Sciatic nerve (tissue), 2 donors: ENCODE results near the gene BRMS1L. TPM values are rescaled to one million over a fixed set of nuclear protein-coding genes. Genes with fewer than 3 reads are reported as not detected.
"Not testable (repeated sequence)": the region's sequence is repeated elsewhere in the genome, so short reads cannot be mapped to it uniquely, and the experiment has no call there.

Source experiments
- ATAC-seq: fragments of 200-7000 bp; cut with Tn5 transposase; one replicate; pipeline ENCODE4 v1.9.1; 2020; ENCODE audit warnings: mild to moderate bottlenecking, moderate library complexity
- DNase-seq: peaks from one replicate; pipeline ENCODE4 v3.0.0-alpha.2; 2020; ENCODE audit warnings: low spot score
- intact Hi-C: fragments of 100-400 bp; cut with DNase I; formaldehyde crosslinking; loops from one replicate; pipeline ENCODE4 v1.14.2; 2022
- total RNA-seq: library from RNA; stranded (reverse); fragmentation: NEBNext Ultra II Directional; extraction: Animal tissue kit (Norgen Biotek cat#: 25700); gene quantifications from one replicate; pipeline ENCODE4 v1.2.1, GENCODE V29; 2021
- donor health status: DM: no; HTN: no; CAD: no.
- donor health status: DM: no; HTN: no; CAD: no.

Gene BRMS1L
- total RNA-seq, 1 donor from 2014 or later = 12.1 TPM

DNA sequence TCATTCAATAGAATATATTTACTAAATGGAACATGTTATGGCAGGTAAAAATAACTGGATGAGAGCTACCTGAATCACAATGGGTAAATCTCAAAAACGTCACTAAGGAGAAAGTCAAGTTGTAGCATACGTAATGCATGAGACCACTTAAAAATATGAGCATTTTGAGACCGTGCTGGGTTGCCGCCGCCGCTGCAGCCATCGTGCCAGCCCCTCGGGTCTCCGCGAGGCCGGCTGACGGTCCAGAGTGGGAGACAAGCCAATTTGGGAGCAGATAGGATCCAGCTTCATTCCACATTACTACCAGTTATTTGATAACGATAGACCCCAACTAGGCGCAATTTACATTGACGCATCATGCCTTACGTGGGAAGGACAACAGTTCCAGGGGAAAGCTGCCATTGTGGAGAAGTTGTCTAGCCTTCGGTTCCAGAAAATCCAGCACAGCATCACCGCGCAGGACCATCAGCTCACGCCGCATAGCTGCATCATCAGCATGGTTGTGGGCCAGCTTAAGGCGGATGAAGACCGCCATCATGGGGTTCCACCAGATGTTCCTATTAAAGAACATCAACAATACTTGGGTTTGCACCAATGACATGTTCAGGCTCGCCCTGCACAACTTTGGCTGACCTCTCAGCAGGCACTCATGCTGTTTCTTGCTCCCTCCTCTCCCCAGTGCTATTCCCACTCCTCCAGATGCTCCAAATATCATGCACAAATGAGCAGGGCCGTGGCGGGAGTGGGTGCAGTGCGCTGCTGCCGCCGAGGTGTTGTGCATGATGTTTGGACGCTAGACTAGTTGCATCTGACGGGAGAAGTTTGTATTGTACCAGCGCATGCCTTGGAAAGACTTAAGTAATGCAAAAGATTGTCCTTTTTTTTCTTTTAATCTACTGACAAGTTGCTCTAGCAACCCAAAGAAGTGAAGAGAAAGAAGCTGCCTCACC is 6.3 kb upstream of the BRMS1L start:
- intact Hi-C loops = no loop called here
- ATAC-seq = no peak
- DNase-seq = no peak

DNA sequence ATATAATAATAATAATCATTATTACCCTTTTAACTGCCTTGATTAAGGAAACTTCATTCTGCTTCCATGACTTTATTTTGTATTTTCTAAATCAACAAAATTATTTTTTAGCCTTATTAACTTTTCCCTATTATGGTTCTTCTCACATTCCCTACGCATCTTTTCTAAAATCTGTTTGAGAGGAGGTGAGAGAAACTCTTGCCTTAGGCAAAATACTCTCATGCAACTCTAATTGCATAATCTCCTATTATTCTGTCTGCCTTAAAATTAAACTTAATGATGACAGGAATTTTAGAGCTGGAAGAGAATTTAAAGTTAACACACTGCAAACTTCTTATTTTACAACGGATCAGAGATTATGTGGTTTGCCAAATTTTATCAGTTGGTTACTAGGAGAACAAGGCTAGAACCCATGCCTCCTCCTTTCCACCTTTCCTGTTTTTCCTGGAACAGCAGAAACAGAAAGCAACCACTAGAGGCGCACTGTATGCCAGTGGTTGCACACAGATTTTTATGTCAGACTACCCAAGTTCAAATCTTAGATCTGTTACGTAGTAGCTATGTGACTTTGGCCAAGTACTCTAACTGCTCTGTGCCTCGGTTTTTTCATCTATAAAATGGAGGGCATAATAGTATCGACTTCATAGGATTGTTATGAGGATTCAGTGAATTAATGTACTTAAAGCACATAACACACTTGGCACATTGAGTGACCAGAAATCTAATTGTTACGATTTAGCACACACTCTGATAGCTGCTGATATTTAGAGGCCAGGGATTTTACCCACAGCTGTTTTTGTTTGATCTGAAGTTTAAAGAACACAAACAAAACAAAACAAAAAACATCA is 4.3 kb upstream of the BRMS1L start:
- intact Hi-C loops = no loop called here
- DNase-seq (no peak), ATAC-seq (no peak)

DNA sequence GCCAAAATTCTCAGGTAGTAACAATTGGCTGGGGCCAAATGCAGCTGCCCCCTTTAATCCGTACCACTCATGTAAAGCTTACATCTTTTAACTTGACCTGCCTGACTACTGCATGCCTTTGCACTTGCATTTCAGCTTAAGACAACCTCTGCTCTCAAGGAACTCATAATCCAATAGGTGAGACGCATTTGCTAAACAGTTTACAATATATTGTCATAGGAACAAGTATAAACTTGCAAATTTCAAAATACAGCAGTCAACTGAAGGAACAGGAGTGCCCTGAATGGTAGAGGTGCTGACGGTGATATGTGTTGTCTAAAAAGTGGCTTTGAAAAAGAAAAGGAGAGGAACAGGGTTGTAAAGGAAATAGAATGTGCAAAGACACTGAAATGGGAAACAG is 3.6 kb upstream of the BRMS1L start:
- intact Hi-C loops = no loop called here
- ATAC-seq = no peak
- DNase-seq = no peak

DNA sequence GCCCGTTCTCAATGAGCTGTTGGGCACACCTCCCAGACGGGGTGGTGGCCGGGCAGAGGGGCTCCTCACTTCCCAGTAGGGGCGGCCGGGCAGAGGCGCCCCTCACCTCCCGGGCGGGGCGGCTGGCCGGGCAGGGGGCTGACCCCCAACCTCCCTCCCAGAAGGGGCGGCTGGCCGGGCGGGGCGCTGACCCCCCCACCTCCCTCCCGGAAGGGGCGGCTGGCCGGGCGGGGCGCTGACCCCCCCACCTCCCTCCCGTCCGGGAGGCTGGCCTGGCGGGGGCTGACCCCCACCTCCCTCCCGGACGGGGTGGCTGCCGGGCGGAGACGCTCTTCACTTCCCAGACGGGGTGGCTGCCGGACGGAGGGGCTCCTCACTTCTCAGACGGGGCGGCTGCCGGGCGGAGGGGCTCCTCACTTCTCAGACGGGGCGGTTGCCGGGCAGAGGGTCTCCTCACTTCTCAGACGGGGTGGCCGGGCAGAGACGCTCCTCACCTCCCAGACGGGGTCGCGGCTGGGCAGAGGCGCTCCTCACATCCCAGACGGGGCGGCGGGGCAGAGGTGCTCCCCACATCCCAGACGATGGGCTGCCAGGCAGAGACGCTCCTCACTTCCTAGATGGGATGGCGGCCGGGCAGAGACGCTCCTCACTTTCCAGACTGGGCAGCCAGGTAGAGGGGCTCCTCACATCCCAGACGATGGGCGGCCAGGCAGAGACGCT is 1.5 kb upstream of the BRMS1L start:
- intact Hi-C loops, DNase-seq, ATAC-seq: not testable (repeated sequence)

DNA sequence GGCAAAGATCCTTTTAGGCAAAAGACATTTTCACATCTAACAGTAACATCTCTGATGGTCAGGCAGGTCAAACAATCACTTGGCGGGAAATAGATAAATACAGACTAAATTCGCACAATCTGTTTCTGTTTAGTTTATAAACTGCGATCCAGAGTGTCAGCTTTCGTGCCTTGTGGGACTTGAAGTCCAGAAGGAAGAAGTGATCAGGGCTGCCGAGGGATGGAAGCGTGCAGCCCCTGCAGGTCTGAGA is 245 bp upstream of the BRMS1L start:
- intact Hi-C loops = no loop called here
- DNase-seq (no peak), ATAC-seq (no peak)

DNA sequence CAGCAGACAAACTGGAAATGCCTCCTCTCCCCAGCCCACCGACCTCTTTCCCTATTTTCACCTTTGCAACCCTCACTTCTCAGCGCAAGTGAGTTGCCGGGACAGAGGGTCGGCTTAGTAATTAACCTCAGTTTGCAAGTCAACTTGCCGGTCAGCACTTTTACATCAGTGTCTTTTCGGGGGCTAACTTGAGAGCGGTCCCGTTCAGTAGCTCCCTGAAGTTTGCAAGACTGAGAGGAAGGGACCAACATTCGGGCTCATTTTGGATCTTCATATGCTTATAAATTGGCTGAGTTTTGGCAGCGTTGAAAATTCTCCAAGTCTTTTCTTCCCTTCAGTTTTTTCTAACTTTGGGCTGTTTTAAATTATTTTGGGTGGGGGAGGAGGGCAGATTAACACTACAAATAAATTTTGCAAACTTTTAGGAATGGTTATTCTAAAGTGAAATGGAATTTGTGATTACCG is 846 bp downstream of the BRMS1L start:
- DNase-seq = no peak
- intact Hi-C loops = no loop called here
- no peak for ATAC-seq

DNA sequence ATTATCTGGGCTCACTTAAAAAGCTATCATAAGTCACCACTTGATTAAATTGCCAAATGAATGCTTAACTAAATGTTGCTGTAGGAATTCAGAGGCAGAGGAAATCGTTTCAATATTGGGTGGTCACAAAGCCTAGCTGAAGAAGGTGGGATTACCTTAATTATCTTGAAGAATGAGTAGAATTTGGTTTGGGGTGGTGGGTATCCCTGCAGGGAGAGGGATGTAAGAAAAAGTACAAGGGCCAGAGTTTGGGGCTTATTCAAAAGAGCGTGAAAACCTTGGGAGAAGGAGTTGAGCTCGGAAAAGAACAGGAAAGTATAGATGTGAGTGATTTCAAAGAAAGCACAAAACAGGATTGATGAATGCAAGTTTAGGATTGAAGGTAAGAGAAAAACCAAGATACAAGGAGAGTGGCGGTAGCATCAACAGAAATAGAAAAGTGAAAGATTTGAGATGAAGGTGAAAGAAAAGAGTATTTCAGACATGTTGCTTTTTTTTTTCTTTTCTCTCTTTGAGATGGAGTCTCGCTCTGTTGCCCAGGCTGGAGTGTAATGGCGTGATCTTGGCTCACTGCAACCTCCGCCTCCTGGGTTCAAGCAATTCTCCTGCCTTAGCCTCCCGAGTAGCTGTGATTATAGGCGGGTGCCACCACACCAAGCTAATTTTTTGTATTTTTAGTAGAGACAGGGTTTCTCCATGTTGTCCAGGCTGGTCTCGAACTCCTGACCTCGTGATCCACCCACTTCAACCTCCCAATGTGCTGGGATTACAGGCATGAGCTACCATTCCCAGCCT is 1.7 kb downstream of the BRMS1L start:
- intact Hi-C loops = no loop called here
- no peak for DNase-seq
- ATAC-seq = no peak

DNA sequence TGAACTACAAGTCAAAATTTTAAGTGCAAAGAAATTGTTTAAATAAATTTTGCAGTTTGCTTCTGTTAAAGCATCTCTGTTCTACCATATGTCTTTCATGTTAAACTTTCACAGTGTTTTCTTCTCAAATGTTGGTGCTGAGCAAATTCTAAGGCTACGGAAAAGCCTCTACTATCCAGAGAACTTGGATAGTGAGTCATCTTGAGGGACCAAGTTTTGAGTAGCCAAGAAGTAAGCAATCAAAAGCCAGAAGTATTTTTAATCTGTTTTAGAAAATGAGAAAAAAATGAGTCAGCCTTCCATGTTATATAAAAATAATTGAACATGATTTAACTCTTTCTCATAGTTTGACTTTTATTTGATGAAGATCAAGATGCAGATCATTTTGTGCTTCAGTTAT is 3.3 kb downstream of the BRMS1L start:
- no peak for ATAC-seq
- DNase-seq = no peak
- intact Hi-C loops = no loop called here

DNA sequence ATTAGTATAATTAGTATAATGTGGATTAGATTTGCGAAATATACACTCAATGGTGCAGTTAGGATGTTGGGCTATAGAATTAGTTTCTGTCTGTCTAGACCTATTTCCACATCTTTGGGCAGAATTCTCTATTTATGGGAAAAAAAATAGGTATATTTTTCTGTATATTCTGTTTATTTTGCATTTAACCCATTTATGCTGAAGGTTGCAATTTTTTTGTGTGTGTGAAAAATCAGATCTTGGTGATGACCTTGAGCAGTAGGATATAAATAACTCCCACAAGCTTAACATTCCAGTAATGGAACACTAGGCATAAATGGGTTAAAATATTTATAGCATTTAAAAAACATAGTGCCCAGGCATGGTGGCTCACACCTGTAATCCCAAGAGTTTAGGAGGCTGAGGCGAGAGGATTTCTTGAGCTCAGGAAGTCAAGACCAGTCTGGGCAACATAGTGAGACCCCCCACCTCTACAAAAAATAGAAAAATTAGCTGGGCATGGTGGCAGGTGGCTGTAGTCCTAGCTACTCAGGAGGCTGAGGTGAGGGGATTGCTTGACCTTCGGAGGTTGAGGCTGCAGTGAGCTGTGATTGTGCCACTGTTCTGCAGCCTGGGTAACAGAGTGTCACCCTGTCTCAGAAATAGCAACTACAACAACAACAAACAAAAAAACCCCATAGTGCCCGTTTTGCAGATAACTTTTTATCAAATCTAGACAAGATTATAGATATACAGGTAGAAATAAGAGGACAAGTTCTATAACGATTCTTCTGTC is 9.3 kb downstream of the BRMS1L start:
- intact Hi-C loops = no loop called here
- ATAC-seq (no peak), DNase-seq (no peak)

DNA sequence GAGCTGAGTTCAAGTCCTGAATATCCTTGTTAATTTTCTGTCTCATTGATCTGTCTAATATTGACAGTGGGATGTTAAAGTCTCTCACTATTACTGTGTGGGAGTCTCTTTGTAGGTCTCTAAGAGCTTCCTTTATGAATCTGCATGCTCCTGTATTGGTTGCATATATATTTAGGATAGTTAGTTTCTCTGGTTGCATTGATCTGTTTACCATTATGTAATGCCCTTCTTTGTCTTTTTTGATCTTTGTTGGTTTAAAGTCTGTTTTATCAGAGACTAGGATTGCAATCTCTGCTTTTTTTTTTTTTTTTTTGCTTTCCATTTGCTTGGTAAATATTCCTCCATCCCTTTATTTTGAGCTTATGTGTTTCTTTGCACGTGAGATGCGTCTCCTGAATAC is 15.6 kb downstream of the BRMS1L start:
- DNase-seq, intact Hi-C loops, ATAC-seq: not testable (repeated sequence)

DNA sequence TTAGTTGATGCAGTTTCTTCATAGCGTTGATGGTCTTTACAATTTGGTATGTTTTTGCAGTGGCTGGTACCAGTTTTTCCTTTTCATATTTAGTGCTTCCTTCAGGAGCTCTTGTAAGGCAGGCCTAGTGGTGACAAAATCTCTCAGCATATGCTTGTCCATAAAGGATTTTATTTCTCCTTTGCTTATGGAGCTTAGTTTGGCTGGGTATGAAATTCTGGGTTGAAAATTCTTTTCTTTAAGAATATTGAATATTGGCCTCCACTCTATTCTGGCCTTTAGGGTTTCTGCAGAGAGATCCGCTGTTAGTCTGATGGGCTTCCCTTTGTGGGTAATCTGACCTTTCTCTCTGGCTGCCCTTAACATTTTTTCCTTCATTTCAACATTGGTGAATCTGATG is 16.1 kb downstream of the BRMS1L start:
- DNase-seq, intact Hi-C loops, ATAC-seq: not testable (repeated sequence)

DNA sequence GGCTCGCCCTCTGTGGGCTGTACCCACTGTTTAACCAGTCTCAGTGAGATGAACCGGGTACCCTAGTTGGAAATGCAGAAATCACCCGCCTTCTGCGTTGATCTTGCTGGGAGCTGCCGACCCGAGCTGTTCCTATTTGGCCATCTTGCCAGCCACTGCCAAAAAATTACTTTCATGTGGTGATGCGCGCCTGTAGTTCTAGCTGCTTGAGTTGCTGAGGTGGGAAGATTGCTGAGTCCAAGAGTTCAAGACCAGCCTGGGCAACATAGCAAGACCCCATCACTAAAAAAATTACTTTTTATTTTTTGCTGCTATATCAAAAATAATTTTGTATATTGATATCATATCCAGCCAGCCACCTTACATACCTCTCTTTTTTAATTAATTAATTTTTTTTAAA is 18.4 kb downstream of the BRMS1L start:
- DNase-seq (no peak), ATAC-seq (no peak)
- intact Hi-C loops = no loop called here

DNA sequence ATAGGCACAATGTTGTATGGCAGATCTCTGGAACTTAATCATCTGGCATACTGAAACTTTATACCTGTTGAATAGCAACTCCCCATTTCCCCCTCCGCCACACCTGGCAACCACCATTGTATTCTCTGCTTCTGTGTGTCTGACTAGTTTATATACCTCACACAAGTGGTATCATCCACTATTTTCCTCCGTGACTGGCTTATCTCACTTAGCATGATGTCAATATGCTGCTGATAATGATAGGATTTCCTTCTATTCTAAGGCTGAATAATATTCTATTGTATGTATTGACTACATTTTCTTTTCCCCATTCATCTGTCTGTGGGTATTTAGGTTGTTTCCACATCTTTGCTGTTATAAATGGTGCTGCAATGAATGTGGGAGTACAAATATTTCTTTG is 21.5 kb downstream of the BRMS1L start:
- ATAC-seq (no peak), DNase-seq (no peak)
- intact Hi-C loops = no loop called here

DNA sequence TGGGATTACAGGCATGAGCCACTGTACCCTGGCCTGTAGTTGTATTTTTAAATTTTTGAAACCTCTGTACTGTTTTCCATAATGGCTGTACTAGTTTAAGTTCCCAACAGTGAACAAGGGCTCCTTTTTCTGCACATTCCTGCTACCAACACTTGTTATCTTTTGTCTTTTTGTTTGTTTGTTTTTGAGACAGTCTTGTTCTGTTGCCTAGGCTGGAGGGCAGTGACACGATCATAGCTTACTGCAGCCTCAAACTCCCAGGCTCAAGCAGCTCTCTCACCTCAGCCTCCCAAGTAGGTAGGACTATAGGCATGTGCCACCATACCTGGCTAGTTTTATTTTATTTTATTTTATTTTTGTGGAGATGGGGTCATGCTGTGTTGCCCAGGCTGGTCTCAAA is 23.0 kb downstream of the BRMS1L start:
- no peak for ATAC-seq
- intact Hi-C loops = no loop called here

DNA sequence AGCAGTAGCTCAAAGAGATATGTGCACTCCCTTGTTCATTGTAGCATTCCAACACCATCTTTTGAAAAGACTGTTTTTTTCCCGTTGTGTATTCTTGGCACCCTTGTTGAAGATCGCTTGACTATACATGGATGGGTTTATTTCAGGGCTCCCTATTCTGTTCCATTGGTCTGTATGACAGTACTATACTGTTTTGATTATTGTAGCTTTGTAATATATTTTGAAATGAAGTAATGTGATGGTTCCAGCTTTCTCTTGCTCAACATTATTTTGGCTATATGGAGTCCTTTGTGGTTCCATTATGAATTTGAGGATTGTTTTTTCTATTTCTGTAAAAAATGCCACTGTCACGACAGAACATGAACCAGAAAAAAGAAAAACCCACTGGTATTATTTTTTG is 25.7 kb downstream of the BRMS1L start:
- intact Hi-C loops = no loop called here
- DNase-seq (no peak), ATAC-seq (no peak)

More for the DNA sequence above, 23.0 kb downstream of the BRMS1L start:
- no peak for DNase-seq

DNA sequence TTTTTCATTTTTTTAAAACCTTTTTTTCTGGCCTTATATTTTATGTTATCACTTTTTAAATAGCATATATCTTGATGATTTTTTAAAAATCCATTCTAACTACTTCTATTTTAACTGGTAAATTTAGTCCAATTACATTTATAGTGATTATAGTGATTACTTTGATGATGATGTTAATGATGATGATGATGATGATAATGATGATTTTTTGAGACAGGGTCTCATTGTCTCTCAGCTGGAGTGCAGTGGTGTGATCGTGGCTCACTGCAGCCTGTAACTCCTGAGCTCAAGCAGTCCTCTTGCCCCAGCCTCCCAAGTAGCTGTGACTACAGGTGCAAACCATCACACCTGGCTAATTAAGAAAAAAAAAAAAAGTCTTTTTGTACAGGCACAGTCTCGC is 27.1 kb downstream of the BRMS1L start:
- intact Hi-C loops = no loop called here
- no peak for DNase-seq
- no peak for ATAC-seq

DNA sequence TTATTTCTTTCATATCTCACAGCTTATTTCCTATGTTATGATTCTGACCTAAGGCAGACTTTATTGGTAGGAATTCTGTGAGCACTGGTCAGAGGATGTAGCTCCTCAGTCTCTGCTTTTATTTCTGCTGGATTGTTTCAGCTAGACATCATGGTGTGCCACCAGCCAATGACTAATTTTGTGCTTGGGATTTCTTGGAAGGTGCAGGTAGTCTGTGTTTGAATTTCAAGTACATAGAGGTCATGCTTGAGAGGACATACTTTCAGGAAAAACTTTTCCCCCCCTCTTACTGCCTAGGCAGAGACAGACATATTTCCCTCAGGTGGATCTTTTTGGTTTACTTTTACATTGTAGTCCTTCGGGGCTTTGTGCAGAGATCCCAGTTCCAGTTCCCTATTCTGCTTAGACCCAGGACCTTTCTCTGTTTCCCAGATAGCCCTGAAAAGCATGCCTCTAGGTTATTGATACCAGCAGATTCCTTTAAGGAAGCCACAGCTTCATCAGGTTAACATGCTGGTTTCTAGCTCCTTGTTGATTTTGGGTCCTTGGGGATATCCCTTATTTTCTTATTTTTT is 28.6 kb downstream of the BRMS1L start:
- ATAC-seq (no peak), DNase-seq (no peak)
- intact Hi-C loops = no loop called here
